Heart left ventricle (tissue), 13 donors: ENCODE measurements around the gene WNK2.

Experiments
- CTCF ChIP-seq, 12 donors: fragments of 200-600 bp; sonication (generic) in 4 of 12; IDR thresholded peaks; one replicate each; pipeline versions ENCODE4 v1.5.0 to v1.8.0; 2018 to 2022; ENCODE audit warnings: antibody characterized with exemption in 12 of 12, mild to moderate bottlenecking in 5 of 12
- POLR2A ChIP-seq, 2 donors: fragments of 450-650 bp; IDR thresholded peaks; one replicate each; pipeline ENCODE4 v1.6.1; 2017; ENCODE audit warnings: antibody characterized with exemption in 2 of 2, mild to moderate bottlenecking in 2 of 2, moderate library complexity in 2 of 2
- donor health status: ischemic (EF 13 %, LVEDD 7.1; RV severe dilation, severe dysfunction).
- donor health status: DM: no; HTN: yes; CAD: no.
- donor health status: DM: no; HTN: no; CAD: no.
- donor health status: ischemic (EF 25% LVEDD 6.9; RV normal size, moderate dysfunction).
- donor health status: ischemic (EF 25% LVEDD 5.7; RV mildly dilated, moderate dysfunction).
- donor health status: ischemic (EF 35%, LVEDD 5.7; RV mildly dilated, moderate dysfunction).
- donor health status: nonischemic (EF 11% LVEDD 7.7; RV severe dilation, severe dysfunction).
- donor health status: DM: yes; HTN: yes; CAD: no.
- donor health status: PGD.
- donor health status: ischemic (EF 29% LVEDD 5.4; RV normal size, mild dysfunction).
- donor health status: nonischemic (EF 23%, LVEDD 6.1; RV moderate dilation, normal function).

- no peak for TF ChIP-seq POLR2A (IDR thresholded peaks at IDR 0.05)
- TF ChIP-seq CTCF (IDR thresholded peaks at IDR 0.05) = no peak
Measured at GRCh38 chr9:93198117-93198837, 14.3 kb downstream of the WNK2 start.
